Ishikawa (cell line): ENCODE measurements around the gene RGL3.

ENCODE experiments used
- REST ChIP-seq: IDR thresholded peaks from 2 replicates; pipeline ENCODE4 v1.6.1; 2012; ENCODE audit warnings: low read depth, mild to moderate bottlenecking
- TAF1 ChIP-seq: IDR thresholded peaks from 2 replicates; pipeline ENCODE4 v1.6.1; 2012; ENCODE audit warnings: low read depth, mild to moderate bottlenecking
- ZBTB7A ChIP-seq: IDR thresholded peaks from 2 replicates; pipeline ENCODE4 v1.6.1; 2012; ENCODE audit warnings: low read depth

DNA sequence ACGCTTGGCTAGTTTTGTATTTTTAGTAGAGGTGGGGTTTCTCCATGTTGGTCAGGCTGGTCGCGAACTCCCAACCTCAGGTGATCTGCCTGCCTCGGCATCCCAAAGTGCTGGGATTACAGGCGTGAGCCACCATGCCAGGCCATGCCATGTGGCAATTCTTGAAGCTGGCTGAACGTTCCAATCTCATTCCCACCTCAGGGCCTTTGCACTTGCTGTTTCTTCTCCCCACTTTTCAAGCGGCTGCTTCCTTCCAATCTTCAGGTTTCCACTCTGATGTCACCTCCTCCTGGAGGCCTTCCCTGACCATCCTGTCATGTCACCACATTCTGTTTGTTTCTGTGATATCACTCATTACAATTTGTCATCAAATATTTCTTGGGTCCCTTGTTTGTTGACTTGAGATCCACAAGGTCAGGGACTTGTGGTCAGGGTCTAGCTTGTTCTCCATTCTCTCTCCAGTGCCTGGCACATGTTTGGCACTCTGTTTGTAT is 39.2 kb downstream of the RGL3 start:
- no peak for TF ChIP-seq REST
- TF ChIP-seq ZBTB7A: no peak
- no peak for TF ChIP-seq TAF1
